ENCODE data around the gene NUMBL. TPM values are rescaled to one million over a fixed set of nuclear protein-coding genes. Genes with fewer than 3 reads are reported as not detected.

NUMBL gene
- polyA plus RNA-seq, 1 donor from 2014 or later: 20.5 TPM

- TF ChIP-seq CTCF (IDR thresholded peaks at IDR 0.05; ENCODE audit: poor library complexity, severe bottlenecking): no peak
Measured at GRCh38 chr19:40646743-40647254, 43.7 kb downstream of the NUMBL start (continued).

DNA sequence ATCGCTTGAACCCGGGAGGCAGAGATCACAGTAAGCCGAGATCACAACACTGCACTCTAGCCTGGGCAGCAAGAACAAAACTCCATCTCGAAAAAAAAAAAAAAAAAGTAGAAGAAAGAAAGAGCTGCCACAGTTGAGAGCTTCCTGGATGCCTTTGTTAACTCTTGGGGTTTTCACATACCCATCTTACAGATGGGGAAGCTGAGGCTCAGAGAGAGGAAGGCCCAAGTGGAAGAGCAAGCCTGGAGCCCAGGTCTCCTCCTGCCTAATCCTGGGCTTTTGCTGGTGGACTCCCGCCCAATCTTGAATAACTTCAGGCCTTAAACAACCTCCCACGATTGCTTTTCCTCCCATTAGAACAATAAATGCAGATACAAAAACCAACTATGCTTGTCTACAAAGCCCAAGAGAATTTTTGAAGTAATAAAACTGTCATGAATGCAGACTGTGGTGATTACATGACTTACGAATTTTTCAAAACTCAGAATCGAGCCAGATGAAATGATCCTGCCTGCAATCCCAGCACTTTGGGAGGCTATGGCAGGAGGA is 47.6 kb downstream of the NUMBL start:
- no peak for TF ChIP-seq RAD21 (conservative IDR thresholded peaks at IDR 0.05)
- TF ChIP-seq POLR2AphosphoS5 (IDR thresholded peaks at IDR 0.05): no peak
- no peak for TF ChIP-seq EP300 (conservative IDR thresholded peaks at IDR 0.05; ENCODE audit: poor library complexity, severe bottlenecking)
- TF ChIP-seq EZH2 (IDR thresholded peaks at IDR 0.05; ENCODE audit: borderline replicate concordance, insufficient read depth, low read length, poor library complexity, severe bottlenecking): no peak
- TF ChIP-seq, protein P1, sequence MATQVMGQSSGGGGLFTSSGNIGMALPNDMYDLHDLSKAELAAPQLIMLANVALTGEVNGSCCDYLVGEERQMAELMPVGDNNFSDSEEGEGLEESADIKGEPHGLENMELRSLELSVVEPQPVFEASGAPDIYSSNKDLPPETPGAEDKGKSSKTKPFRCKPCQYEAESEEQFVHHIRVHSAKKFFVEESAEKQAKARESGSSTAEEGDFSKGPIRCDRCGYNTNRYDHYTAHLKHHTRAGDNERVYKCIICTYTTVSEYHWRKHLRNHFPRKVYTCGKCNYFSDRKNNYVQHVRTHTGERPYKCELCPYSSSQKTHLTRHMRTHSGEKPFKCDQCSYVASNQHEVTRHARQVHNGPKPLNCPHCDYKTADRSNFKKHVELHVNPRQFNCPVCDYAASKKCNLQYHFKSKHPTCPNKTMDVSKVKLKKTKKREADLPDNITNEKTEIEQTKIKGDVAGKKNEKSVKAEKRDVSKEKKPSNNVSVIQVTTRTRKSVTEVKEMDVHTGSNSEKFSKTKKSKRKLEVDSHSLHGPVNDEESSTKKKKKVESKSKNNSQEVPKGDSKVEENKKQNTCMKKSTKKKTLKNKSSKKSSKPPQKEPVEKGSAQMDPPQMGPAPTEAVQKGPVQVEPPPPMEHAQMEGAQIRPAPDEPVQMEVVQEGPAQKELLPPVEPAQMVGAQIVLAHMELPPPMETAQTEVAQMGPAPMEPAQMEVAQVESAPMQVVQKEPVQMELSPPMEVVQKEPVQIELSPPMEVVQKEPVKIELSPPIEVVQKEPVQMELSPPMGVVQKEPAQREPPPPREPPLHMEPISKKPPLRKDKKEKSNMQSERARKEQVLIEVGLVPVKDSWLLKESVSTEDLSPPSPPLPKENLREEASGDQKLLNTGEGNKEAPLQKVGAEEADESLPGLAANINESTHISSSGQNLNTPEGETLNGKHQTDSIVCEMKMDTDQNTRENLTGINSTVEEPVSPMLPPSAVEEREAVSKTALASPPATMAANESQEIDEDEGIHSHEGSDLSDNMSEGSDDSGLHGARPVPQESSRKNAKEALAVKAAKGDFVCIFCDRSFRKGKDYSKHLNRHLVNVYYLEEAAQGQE (IDR thresholded peaks at IDR 0.05; ENCODE audit: borderline replicate concordance): no peak
- no peak for TF ChIP-seq CTCF (IDR thresholded peaks at IDR 0.05; ENCODE audit: poor library complexity, severe bottlenecking)
- TF ChIP-seq TAF1 (IDR thresholded peaks at IDR 0.05; ENCODE audit: low read depth): no peak
- TF ChIP-seq MXI1 (conservative IDR thresholded peaks at IDR 0.05; ENCODE audit: poor library complexity, severe bottlenecking): no peak
- no peak for TF ChIP-seq SMC3 (conservative IDR thresholded peaks at IDR 0.05; ENCODE audit: poor library complexity)
- Histone ChIP-seq H3K4me2 (ENCODE audit: low read length) (no peak overlapping the region), H3K27ac (ENCODE audit: low read length) (no peak overlapping the region)

More for the DNA sequence above, 47.6 kb downstream of the NUMBL start:
- Histone ChIP-seq H3F3A (ENCODE audit: insufficient read depth, low read length, poor library complexity, severe bottlenecking) (no peaks in the 10 kb centered on the region), H3K4me3 (ENCODE audit: low read length) (no peak overlapping the region), H3K9ac (ENCODE audit: low read length) (no peak overlapping the region), H3K9me3 (ENCODE audit: low read length) (no peaks in the 10 kb centered on the region), H3K27me3 (ENCODE audit: insufficient read depth, low read depth, low read length) (no peaks in the 10 kb centered on the region), H2AFZ (ENCODE audit: low read depth, low read length) (no peak overlapping the region), H3K36me3 (ENCODE audit: insufficient read depth, low read length) (no peaks in the 10 kb centered on the region), H3K9me2 (ENCODE audit: insufficient read depth, low read length) (no peaks in the 10 kb centered on the region), H4K20me1 (ENCODE audit: insufficient read depth) (no peaks in the 10 kb centered on the region), H3K79me2 (replicated peaks; ENCODE audit: insufficient read depth, low read length) (no peaks in the 10 kb centered on the region)

All from neural cell (in vitro differentiated cells).